ENCODE data around the gene PRKCE. TPM values are rescaled to one million over a fixed set of nuclear protein-coding genes. Genes with fewer than 3 reads are reported as not detected.

Gene PRKCE
- total RNA-seq, 1 experiment from 2014 or later = 1.3 TPM

DNA sequence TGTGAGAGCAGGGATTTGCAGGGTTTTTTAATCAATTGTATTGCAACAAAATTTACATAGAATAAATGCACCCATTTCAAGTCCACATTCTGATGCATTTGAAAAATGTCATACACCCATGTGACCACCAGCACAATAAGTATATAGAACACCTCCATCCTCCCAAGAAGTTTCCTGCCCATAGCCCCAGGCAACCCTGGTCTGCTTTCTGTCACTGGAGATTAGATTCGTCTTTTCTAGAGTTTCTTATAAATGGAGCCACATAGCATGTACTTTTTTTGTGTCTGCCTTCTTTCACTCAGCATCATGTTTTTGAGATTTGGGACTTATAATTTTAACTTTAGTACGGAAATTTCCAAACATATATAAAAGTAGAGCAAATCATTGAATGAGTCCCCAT lies 518.6 kb downstream of the PRKCE start:
- Histone ChIP-seq H4K8ac (replicated peaks; ENCODE audit: insufficient read length, low read depth, low read length) (no peak overlapping the region), H3T11ph (ENCODE audit: low read length) (no peak overlapping the region), H3K27me3 (ENCODE audit: insufficient read depth, low read length) (no peaks in the 10 kb centered on the region), H2AFZ (ENCODE audit: low read length) (no peak overlapping the region), H3K56ac (ENCODE audit: insufficient read length, low read depth, low read length) (no peak overlapping the region), H3K9ac (ENCODE audit: extremely low read depth, insufficient read length, low read length) (no peak overlapping the region), H3K27ac (ENCODE audit: insufficient read length, low read depth, low read length) (no peak overlapping the region), H2AK5ac (ENCODE audit: insufficient read length, low read length) (no peak overlapping the region), H2BK20ac (ENCODE audit: low read depth, low read length, poor library complexity, severe bottlenecking) (no peak overlapping the region), H3K4me1 (ENCODE audit: insufficient read depth, low read length) (peaks cover 5% of the 10 kb centered on the region; the same call in 1 of the 2 replicates), H2BK12ac (ENCODE audit: insufficient read length, low read depth, low read length) (no peak overlapping the region), H3K23ac (ENCODE audit: insufficient read length, low read depth, low read length) (no peak overlapping the region), H4K91ac (ENCODE audit: insufficient read length, low read depth, low read length) (no peak overlapping the region), H2BK15ac (ENCODE audit: low read depth, low read length) (no peak overlapping the region), H3K9me3 (ENCODE audit: control insufficient read depth, low read depth, low read length) (no peaks in the 10 kb centered on the region), H4K5ac (ENCODE audit: insufficient read length, low read depth, low read length) (no peak overlapping the region), H3K79me2 (ENCODE audit: insufficient read depth, low read length) (no peaks in the 10 kb centered on the region), H3K4me2 (ENCODE audit: insufficient read depth, insufficient read length, low read length) (no peak overlapping the region), H3K79me1 (ENCODE audit: insufficient read depth, low read depth, low read length, poor library complexity, severe bottlenecking) (no peaks in the 10 kb centered on the region), H2BK120ac (ENCODE audit: low read depth, low read length, poor library complexity, severe bottlenecking) (no peak overlapping the region), H3K4ac (ENCODE audit: low read depth, low read length) (no peak overlapping the region), H3K18ac (ENCODE audit: insufficient read length, low read depth, low read length) (no peak overlapping the region), H3K23me2 (ENCODE audit: insufficient read length, low read depth, low read length, poor library complexity, severe bottlenecking) (no peaks in the 10 kb centered on the region), H2BK5ac (ENCODE audit: insufficient read length, low read length) (no peak overlapping the region), H4K20me1 (ENCODE audit: control insufficient read depth, insufficient read depth, insufficient read length) (no peaks in the 10 kb centered on the region), H3K14ac (ENCODE audit: insufficient read depth, low read length) (no peak overlapping the region)
- no peak for TF ChIP-seq CTCF (conservative IDR thresholded peaks at IDR 0.05)
- no peaks in the 10 kb centered on the region for H3K9me3 Mint-ChIP-seq
- H3K27ac Mint-ChIP-seq = no peak overlapping the region
- H3K27me3 Mint-ChIP-seq (ENCODE audit: low read depth) = peaks cover 3% of the 10 kb centered on the region; the same call in 1 of the 2 replicates
- no peak overlapping the region for H3K4me3 Mint-ChIP-seq
- no peaks in the 10 kb centered on the region for H3K36me3 Mint-ChIP-seq (ENCODE audit: insufficient read depth in 1 of 3, low read depth in 3 of 3)
- DNase-seq = no peak
- no CpG with 5 or more reads among the region's 2 CpGs for WGBS (ENCODE audit: extremely low coverage, insufficient read length, low lambda C conversion rate)
- H3K4me1 Mint-ChIP-seq = peaks cover 35 to 37% of the 10 kb centered on the region in 2 experiments
